DND-41 (cell line): ENCODE data around the gene TBC1D22A.

ENCODE experiments used
- ATAC-seq: fragments of 200-7000 bp; cut with Tn5 transposase; 3 replicates; pipeline ENCODE4 v1.9.1; 2021; ENCODE audit warnings: low read depth; ENCODE audit not compliant: insufficient read depth
- DNase-seq: peaks from one replicate; pipeline ENCODE4 v3.0.0-alpha.2; 2020
- H2AFZ ChIP-seq: 2 replicates; pipeline ENCODE4 v1.6.0; 2012; ENCODE audit warnings: low read depth, low read length
- H3K27ac ChIP-seq: 2 replicates; pipeline ENCODE4 v1.5.1; 2012; ENCODE audit warnings: low read length, inconsistent platforms
- H3K27me3 ChIP-seq: fragments of 200-600 bp; sonication (generic); 2 replicates; pipeline ENCODE4 v1.6.0; 2012; ENCODE audit warnings: low read length, mild to moderate bottlenecking, inconsistent platforms; ENCODE audit not compliant: insufficient read depth, poor library complexity
- H3K36me3 ChIP-seq: 2 replicates; pipeline ENCODE4 v1.5.1; 2012; ENCODE audit warnings: low read length, inconsistent platforms; ENCODE audit not compliant: insufficient read depth
- H3K4me1 ChIP-seq: 2 replicates; pipeline ENCODE4 v1.5.1; 2012; ENCODE audit warnings: mild to moderate bottlenecking, low read length; ENCODE audit not compliant: insufficient read depth
- H3K4me2 ChIP-seq: 2 replicates; pipeline ENCODE4 v1.6.0; 2012; ENCODE audit warnings: mild to moderate bottlenecking, moderate library complexity, low read length, inconsistent platforms; ENCODE audit not compliant: insufficient read depth
- H3K4me3 ChIP-seq, 2 experiments: fragments of 200-600 bp in 1 of 2; shearing (Covaris generic) in 1 of 2; 2 replicates each; pipeline ENCODE4 v1.5.1; 2012 to 2016; ENCODE audit warnings: inconsistent platforms in 2 of 2, low read length in 2 of 2, mild to moderate bottlenecking in 2 of 2, low read depth in 1 of 2, moderate library complexity in 1 of 2
- H3K79me2 ChIP-seq: 2 replicates; pipeline ENCODE4 v1.6.0; 2012; ENCODE audit warnings: low read length, inconsistent platforms; ENCODE audit not compliant: insufficient read depth
- H3K9ac ChIP-seq: 2 replicates; pipeline ENCODE4 v1.6.0; 2012; ENCODE audit warnings: low read depth, mild to moderate bottlenecking, inconsistent platforms, low read length, moderate library complexity
- H3K9me3 ChIP-seq: 2 replicates; pipeline ENCODE4 v1.5.1; 2012; ENCODE audit warnings: low read length, moderate library complexity, mild to moderate bottlenecking, inconsistent platforms; ENCODE audit not compliant: insufficient read depth, severe bottlenecking
- H4K20me1 ChIP-seq: 2 replicates; pipeline ENCODE4 v1.6.0; 2012; ENCODE audit warnings: low read length; ENCODE audit not compliant: insufficient read depth
- EZH2 ChIP-seq: IDR thresholded peaks from 3 replicates; pipeline ENCODE4 v1.6.1; 2012; ENCODE audit warnings: borderline replicate concordance, low read depth, mild to moderate bottlenecking, moderate library complexity, low read length, inconsistent platforms; ENCODE audit not compliant: severe bottlenecking
- TF ChIP-seq, protein P1 (sequence below): IDR thresholded peaks from 2 replicates; pipeline ENCODE4 v1.5.1; 2012; ENCODE audit warnings: borderline replicate concordance, low read length, moderate library complexity, mild to moderate bottlenecking; ENCODE audit not compliant: poor library complexity, severe bottlenecking; ENCODE audit errors: extremely low read depth

TBC1D22A gene

DNA sequence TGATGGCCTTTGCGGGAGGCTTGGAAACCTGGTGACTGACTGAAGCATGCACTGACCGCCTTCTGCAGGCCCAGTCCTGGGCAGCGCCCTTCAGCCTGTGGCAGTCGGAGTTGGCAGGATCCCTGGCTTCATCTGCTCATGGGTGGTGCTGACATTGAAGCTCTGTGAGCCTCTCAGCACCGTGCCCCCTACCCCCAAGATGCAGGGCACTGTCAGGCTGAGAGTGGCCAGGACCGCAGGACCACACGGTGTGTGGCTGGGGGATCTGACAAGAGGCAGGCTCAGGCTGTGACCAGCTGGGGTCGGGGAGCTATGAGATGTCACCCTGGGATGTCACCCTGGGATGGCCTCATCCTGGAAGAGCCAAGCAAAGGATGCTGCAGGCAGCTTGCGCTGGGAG is 32.7 kb downstream of the TBC1D22A start:
- H3K9me3 ChIP-seq: no peaks in the 10 kb centered on the region
- H3K79me2 ChIP-seq: peaks cover 40% of the 10 kb centered on the region
- no peak overlapping the region for H3K4me3 ChIP-seq
- TF ChIP-seq, protein P1, sequence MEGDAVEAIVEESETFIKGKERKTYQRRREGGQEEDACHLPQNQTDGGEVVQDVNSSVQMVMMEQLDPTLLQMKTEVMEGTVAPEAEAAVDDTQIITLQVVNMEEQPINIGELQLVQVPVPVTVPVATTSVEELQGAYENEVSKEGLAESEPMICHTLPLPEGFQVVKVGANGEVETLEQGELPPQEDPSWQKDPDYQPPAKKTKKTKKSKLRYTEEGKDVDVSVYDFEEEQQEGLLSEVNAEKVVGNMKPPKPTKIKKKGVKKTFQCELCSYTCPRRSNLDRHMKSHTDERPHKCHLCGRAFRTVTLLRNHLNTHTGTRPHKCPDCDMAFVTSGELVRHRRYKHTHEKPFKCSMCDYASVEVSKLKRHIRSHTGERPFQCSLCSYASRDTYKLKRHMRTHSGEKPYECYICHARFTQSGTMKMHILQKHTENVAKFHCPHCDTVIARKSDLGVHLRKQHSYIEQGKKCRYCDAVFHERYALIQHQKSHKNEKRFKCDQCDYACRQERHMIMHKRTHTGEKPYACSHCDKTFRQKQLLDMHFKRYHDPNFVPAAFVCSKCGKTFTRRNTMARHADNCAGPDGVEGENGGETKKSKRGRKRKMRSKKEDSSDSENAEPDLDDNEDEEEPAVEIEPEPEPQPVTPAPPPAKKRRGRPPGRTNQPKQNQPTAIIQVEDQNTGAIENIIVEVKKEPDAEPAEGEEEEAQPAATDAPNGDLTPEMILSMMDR: no peak
- TF ChIP-seq EZH2: no peak
- no peak overlapping the region for H3K4me2 ChIP-seq
- H4K20me1 ChIP-seq: peaks cover 12% of the 10 kb centered on the region
- DNase-seq (no peak), ATAC-seq (no peak)
- H3K27ac ChIP-seq: no peak overlapping the region
- peaks cover 75% of the 10 kb centered on the region for H3K36me3 ChIP-seq
- H3K4me1 ChIP-seq: peaks cover 22% of the 10 kb centered on the region
- no peak overlapping the region for H3K9ac ChIP-seq
- H2AFZ ChIP-seq: no peak overlapping the region
- no peaks in the 10 kb centered on the region for H3K27me3 ChIP-seq

- H3K9me3 ChIP-seq: no peaks in the 10 kb centered on the region
- TF ChIP-seq EZH2: no peak
- TF ChIP-seq, protein P1: no peak
- ATAC-seq (no peak), DNase-seq (no peak)
- no peak overlapping the region for H3K4me2 ChIP-seq
- peaks cover 13% of the 10 kb centered on the region for H3K4me1 ChIP-seq
- H2AFZ ChIP-seq: no peak overlapping the region
- H3K27ac ChIP-seq: no peak overlapping the region
- no peak overlapping the region for H3K4me3 ChIP-seq
- peaks cover 35% of the 10 kb centered on the region for H3K79me2 ChIP-seq
- no peak overlapping the region for H3K9ac ChIP-seq
- peaks cover 82% of the 10 kb centered on the region for H3K36me3 ChIP-seq
- no peaks in the 10 kb centered on the region for H3K27me3 ChIP-seq
- peaks cover 16% of the 10 kb centered on the region for H4K20me1 ChIP-seq
Measured at GRCh38 chr22:46795845-46796565, 33.6 kb downstream of the TBC1D22A start.

GRCh38 chr22:46796566-46797195 is 34.2 kb downstream of the TBC1D22A start:
- peaks cover 7% of the 10 kb centered on the region for H3K4me1 ChIP-seq
- peaks cover 88% of the 10 kb centered on the region for H3K36me3 ChIP-seq
- ATAC-seq: no peak

More at GRCh38 chr22:46796566-46797195, 34.2 kb downstream of the TBC1D22A start:
- H3K27me3 ChIP-seq: no peaks in the 10 kb centered on the region
- H2AFZ ChIP-seq: no peak overlapping the region
- no peaks in the 10 kb centered on the region for H3K9me3 ChIP-seq
- no peak overlapping the region for H3K4me2 ChIP-seq
- no peak overlapping the region for H3K27ac ChIP-seq
- H3K4me3 ChIP-seq: no peak overlapping the region
- peaks cover 38% of the 10 kb centered on the region for H3K79me2 ChIP-seq
- no peak for DNase-seq
- H4K20me1 ChIP-seq: peaks cover 16% of the 10 kb centered on the region
- no peak for TF ChIP-seq EZH2
- TF ChIP-seq, protein P1: no peak
- H3K9ac ChIP-seq: no peak overlapping the region
